ENCODE results near the gene ADPGK.
"Not testable (repeated sequence)": the region's sequence is repeated elsewhere in the genome, so short reads cannot be mapped to it uniquely, and the experiment has no call there.

ADPGK gene

DNA sequence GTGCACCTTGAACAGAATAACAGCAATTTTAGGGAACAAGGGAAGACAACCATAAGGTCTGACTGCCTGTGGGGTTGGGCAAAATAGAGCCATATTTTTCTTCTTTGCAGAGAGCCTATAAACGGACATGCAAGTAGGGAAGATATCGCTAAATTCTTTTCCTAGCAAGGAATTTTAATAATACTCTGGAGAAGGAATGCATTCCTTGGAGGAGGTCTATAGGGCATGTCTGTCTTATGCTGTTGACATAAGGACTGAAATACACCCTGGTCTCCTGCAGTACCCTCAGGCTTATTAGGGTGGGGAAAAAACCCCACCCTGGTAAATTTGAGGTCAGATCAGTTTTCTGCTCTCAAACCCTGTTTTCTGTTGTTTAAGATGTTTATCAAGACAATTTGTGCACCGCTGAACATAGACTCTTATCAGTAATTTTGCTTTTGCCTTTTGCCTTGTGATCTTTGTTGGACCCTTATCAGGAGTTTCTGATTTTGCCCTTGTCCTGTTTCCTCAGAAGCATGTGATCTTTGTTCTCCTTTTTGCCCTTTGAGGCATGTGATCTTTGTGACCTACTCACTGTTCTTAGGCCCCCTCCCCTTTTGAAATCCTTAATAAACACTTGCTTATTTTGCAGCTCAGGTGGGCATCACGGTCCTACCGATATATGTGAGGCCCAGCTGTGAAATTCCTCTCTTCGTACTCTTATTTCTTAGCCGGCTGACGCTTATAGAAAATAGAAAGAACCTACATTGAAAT lies 74.8 kb downstream of the ADPGK start:
- H3K4me1 ChIP-seq (ENCODE audit: control insufficient read depth, insufficient read depth, low read length); H3K27me3 ChIP-seq (ENCODE audit: control insufficient read depth, insufficient read depth, low read length); H3K4me3 ChIP-seq (ENCODE audit: low read depth, low read length); H3K9ac ChIP-seq (ENCODE audit: low read depth, low read length); H3K36me3 ChIP-seq (ENCODE audit: control insufficient read depth, insufficient read depth, low read length); H3K9me3 ChIP-seq (ENCODE audit: control insufficient read depth, insufficient read depth, low read length): not testable (repeated sequence)

DNA sequence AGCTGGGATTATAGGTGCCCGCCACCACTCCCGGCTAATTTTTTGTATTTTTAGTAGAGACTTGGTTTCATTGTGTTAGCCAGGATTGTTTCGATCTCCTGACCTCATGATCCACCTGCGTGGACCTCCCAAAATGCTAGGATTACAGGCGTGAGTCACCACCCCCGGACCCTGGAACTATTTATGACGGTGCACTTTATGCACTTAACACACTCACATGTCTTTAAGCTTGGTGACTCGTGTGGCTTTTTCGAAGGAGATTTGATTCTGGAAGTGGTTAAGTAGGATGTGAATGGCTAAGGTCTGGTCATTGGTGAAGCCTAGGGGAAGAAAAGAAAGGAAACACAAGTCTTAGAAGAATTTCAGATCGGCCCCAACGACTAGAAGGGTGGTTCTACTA lies 77.3 kb downstream of the ADPGK start:
- no peaks in the 10 kb centered on the region for H3K36me3 ChIP-seq (ENCODE audit: control insufficient read depth, insufficient read depth, low read length)

More for the DNA sequence above, 77.3 kb downstream of the ADPGK start:
- H3K4me1 ChIP-seq (ENCODE audit: control insufficient read depth, insufficient read depth, low read length): no peaks in the 10 kb centered on the region
- H3K9me3 ChIP-seq (ENCODE audit: control insufficient read depth, insufficient read depth, low read length): no peaks in the 10 kb centered on the region
- H3K9ac ChIP-seq (ENCODE audit: low read depth, low read length): no peak overlapping the region
- no peak overlapping the region for H3K4me3 ChIP-seq (ENCODE audit: low read depth, low read length)
- H3K27me3 ChIP-seq (ENCODE audit: control insufficient read depth, insufficient read depth, low read length): no peaks in the 10 kb centered on the region

Data from iPS-15b (cell line).